Pulmonary artery endothelial cell (primary cell): ENCODE results near the gene ATP6V0B. TPM values are rescaled to one million over a fixed set of nuclear protein-coding genes. Genes with fewer than 3 reads are reported as not detected.

Source experiments
- DNase-seq: peaks from one replicate; pipeline ENCODE4 v3.0.0-alpha.2; 2011; ENCODE audit warnings: low read depth, low spot score
- total RNA-seq: library from RNA; depleted of rRNA; stranded (reverse); fragments of >200 nt; gene quantifications from 2 replicates; pipeline ENCODE4 v1.2.3, GENCODE V29; 2014

Gene ATP6V0B
- total RNA-seq, 1 donor from 2014 or later, result 96.9 TPM

DNA sequence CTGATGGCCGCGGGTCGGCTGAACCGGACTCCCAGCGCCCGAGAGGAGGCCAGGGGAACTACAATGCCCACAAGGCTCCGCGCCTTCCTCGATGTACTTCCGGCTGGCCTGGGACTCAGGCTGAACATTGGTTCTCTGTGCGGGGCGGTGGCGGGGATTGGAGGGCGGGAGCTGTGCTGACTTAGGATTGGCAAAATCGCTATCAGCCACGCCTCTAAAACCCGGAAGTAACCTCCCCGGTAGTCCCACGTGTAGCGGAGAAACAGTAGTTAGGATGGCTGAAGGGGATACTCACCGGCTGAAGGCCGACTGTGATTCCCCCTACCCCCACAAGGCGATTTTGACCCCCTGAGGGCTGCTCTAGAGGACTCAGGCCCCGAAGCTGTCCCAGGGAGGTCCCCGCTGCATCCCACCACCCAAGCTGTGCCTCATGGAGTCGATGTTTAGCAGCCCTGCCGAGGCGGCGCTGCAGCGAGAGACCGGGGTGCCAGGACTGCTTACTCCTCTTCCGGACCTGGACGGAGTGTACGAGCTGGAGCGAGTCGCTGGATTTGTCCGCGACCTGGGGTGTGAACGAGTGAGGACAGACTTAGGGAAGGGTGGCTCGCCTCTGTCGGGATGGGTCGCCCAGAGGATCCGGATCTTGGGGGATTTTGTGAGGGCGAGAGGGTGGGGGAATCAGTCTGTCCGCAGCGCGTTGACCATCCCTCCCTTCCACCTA lies 4.9 kb upstream of the ATP6V0B start, which contains the start of gene DPH2:
Gene DPH2, plus strand, starts transcription at position 265 of the 721 bp plus-strand sequence. Its CDS starts 166 bp downstream, at position 431.
- peak; percentile 92 for DNase-seq

DNA sequence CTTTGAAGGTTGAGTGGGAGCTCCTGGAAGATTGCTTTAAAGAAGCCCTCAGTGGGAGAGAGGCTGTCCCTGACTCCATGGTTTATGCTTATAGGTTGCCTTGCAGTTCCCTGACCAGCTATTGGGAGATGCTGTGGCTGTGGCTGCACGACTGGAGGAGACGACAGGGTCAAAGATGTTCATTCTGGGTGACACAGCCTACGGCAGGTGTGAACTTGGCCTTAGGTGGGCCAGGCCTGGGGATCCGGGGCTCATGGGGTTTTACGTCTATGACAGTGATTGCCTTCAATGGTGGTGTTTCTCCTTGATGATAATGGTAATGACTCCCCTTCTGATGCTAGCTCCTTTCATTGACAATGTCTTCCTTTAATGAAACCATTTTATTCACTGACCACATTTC lies 4.3 kb upstream of the ATP6V0B start:
- DNase-seq, result no peak

DNA sequence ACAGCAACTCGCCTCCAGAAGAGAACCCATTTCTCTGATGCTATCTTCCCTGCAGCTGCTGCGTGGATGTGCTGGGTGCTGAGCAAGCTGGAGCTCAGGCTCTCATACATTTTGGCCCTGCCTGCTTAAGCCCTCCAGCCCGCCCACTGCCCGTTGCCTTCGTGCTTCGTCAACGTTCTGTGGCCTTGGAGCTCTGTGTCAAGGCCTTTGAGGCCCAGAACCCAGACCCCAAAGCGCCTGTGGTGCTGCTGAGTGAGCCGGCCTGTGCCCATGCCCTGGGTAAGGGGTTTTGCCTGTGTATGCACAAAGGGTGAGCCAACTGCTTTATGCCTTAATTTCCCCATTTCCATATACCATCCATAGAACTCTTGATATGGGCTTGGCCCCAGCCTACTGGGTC lies 3.8 kb upstream of the ATP6V0B start:
- DNase-seq, result no peak

DNA sequence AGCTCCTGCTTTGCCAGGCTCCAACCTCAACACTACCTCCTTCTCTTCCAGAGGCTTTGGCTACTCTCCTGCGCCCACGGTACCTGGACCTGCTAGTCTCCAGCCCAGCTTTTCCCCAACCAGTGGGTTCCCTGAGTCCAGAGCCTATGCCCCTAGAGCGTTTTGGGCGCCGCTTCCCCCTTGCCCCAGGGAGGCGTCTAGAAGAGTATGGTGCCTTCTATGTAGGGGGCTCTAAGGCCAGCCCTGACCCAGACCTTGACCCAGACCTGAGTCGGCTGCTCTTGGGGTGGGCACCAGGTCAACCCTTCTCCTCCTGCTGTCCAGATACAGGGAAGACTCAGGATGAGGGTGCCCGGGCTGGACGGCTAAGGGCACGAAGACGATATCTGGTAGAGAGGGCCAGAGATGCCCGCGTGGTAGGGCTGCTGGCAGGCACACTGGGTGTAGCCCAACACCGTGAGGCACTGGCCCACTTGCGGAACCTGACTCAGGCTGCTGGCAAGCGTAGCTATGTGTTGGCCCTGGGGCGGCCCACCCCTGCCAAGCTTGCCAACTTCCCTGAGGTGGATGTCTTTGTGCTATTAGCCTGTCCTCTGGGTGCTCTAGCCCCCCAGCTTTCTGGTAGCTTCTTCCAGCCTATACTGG lies 3.3 kb upstream of the ATP6V0B start:
- DNase-seq, result no peak

DNA sequence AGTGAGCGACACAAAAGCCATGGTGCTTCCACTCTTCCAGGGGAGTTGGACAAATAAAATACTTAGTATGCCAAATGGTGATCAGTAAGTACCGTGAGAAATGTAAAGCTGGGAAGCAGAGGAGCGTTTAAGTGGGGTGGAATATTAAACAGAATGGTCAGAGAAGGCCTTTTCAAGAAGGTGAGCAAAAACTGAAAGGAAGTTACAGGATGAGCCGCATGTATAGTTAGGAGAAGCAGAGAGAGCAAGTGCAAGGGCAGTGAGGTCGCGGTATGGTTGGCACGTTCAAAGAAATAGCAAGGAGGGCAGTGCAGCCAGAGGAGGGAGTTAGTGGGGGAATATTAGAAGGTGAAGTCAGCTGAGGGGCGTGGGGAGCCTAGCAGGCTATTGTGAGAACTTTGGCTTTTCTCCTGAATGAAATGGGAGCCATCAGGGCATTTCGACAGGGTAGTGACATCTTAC lies 748 bp upstream of the ATP6V0B start:
- no peak for DNase-seq

DNA sequence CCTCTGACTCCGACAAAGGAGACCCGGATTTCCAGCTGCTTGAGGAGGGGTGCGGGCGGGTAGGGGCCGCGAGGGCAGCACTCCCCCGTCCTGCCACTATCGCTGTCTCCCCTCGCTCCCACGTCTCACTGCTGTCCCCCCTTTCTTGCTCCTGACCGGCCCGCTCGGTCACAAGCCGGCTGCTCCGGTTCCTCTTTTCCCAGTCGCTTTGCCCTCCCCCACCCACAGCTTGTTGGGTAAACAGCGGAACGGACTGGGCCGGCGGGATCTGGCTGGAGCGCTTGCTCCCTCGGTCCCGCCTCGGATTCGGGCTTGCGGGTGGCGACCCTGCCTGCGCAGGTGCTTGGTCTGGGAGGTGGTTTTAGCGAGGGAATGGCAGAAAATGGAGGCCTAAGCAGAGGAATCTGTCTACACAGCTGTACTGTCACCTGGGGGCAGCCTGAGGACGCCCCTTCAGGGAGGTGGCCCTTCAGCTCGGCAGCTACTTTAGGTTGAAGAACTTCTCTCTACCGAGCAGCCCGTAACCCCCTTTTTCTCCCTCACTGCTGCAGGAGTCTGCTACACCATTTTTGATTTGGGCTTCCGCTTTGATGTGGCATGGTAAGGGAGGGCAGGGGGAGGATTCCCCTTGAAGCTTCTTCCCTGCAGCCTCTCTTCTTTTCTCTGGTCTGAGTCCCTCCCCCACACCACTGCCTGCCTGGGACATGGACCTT lies 645 bp downstream of the ATP6V0B start:
- no peak for DNase-seq

DNA sequence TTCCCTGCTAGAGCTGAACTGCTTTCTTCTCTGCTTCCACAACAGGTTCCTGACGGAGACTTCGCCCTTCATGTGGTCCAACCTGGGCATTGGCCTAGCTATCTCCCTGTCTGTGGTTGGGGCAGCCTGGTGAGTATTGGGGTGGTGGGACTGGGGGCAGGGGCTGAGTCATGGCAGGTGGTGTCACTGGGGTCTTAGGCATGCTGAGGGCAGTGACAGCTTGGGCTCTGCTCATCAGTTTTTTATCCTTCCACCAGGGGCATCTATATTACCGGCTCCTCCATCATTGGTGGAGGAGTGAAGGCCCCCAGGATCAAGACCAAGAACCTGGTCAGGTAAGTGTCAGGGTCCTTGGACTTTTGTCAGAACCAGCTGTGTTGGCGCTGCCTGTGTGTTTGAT lies 1.3 kb downstream of the ATP6V0B start:
- no peak for DNase-seq

DNA sequence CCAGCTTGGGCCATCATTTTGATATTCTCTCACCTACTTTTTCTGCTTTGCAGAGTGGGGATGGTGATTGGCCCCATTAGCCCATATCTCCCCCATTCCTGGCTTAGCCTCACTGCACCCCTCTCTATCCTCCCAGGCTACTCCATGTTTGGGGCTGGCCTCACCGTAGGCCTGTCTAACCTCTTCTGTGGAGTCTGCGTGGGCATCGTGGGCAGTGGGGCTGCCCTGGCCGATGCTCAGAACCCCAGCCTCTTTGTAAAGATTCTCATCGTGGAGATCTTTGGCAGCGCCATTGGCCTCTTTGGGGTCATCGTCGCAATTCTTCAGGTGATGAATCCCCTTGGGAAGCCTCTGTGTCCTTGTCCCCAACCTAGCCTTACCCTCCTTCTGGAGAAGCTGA lies 2.1 kb downstream of the ATP6V0B start:
- DNase-seq, result no peak

DNA sequence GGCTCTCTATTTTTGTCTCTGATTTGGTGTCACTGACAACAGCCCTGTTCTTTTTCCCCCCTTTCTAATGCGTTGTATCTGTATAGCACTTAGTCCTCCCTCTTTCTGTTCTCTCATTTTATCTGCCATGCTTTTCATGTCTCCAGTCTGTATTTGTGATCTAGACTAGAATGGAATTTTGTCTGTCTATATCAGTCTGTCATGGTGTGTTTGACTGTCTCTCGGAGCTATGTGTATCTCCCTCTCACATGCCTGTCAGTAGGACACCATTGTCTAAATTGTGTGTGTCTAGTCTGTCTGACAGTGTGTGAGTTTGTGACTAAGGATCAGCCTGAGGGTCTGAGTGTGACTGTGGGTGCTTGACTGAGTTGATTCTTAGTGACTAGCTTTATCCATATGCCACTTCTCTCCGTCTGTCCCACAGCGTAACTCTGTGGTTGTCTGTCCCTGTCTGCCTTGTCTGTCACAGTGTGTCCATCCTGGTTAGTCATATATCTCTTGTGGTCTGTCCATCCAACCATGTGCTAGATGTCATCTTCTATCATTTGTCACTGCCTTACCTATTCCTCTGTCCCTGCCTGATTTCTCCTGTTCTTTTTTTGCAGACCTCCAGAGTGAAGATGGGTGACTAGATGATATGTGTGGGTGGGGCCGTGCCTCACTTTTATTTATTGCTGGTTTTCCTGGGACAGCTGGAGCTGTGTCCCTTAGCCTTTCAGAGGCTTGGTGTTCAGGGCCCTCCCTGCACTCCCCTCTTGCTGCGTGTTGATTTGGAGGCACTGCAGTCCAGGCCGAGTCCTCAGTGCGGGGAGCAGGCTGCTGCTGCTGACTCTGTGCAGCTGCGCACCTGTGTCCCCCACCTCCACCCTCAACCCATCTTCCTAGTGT lies 2.9 kb downstream of the ATP6V0B start:
- no peak for DNase-seq

DNA sequence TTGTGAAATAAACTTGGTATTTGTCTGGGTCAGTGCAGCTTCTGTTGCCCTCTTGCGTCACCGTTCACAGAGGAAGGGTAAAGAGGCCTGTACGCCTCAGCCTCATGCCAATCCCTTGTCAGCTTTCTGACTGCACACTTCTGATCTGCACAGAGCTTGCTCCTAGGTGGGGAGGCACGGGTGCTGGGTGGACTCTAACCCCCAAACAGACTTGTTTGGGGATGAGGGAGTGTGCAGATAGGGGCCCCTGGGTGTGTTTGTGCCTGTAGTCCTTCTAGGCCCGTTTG lies 3.4 kb downstream of the ATP6V0B start:
- DNase-seq, result no peak

DNA sequence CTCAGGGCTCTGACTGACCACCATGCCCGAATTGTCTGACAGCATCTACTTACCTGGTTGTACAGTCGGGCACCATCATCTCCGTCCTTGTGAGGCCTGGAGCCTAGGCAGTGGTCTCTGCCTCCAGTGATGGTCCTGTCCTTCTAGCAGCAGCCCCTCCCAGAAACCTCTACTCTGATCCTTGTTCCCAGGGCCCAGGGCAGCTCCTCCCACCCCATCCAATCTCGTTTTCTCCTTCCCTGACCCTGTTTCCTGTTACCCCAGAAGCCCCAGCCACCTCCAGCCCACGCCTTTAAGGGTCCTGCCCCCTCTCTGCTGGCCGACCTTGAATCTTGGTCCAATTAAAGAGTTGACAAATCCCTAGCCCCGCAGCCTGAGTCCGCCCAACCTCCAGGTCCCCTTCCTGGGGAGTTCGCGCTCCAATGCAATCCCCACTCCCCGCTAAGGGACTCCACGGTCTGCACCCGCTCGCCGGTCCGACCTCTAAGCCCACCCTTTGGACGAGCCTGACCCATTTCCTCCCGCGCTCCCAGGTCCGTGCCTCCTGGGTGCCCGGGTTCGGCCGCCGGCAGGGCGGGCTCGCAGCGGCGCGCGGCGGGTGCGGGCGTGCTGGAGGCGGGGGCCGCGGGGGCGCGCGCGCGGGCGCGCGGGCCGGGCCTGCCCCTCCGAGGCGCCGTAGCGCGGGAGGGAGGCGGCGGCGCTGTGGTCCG lies 3.9 kb downstream of the ATP6V0B start, which contains the start of gene B4GALT2:
Gene B4GALT2, plus strand, starts transcription at position 660 of the 710 bp plus-strand sequence. CDS start 1,951 bp downstream, outside the sequence.
- DNase-seq, result no peak

DNA sequence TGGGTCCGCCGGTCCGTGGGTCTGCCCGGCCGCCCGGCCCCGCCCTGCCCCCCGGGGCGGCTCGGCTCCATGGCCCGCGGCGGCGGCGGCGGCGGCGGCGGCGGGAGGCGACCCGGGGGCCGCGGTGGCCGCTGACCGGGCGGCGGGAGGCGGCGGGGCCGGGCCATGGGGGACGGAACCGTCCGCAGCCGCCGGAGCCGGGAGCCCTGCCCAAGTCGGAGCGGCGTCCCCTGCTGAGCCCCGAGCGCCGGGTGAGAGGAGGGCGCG lies 4.4 kb downstream of the ATP6V0B start:
- no peak for DNase-seq

DNA sequence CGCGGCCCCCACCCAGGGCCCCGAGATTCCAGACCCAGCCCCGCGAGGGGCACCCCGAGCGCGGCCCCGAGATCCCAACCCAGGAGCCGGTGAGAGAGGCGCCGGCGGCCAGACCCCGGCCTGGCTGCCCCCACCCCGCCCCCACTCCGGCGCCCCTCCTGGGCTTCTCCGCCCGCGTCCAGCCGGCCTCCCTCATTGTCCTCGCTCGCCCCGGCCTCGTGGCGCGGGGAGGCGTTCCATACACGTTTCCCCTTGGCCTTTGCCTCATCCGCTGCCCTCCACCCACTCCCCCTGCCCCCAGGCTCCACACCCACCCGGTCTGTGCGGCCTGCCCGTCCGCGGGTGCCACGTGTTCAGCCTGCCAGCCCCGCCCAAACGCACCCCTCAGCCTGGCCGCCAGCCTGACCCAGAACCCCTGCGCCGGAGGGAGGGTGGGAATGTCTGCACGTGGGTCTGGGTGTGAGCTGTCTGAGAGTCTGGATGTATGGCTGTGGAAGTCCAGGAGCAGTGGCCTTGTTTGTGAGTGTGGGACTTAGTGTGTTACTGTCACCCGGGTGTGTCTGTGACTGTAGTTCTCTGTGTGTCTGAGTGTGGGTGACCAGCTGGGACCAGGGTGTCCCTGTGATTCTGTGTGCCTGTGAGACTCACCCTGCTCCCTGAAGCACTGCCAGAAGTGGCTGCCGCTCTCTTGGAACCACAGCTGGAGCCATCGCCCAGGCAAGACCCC lies 4.9 kb downstream of the ATP6V0B start:
- no peak for DNase-seq

DNA sequence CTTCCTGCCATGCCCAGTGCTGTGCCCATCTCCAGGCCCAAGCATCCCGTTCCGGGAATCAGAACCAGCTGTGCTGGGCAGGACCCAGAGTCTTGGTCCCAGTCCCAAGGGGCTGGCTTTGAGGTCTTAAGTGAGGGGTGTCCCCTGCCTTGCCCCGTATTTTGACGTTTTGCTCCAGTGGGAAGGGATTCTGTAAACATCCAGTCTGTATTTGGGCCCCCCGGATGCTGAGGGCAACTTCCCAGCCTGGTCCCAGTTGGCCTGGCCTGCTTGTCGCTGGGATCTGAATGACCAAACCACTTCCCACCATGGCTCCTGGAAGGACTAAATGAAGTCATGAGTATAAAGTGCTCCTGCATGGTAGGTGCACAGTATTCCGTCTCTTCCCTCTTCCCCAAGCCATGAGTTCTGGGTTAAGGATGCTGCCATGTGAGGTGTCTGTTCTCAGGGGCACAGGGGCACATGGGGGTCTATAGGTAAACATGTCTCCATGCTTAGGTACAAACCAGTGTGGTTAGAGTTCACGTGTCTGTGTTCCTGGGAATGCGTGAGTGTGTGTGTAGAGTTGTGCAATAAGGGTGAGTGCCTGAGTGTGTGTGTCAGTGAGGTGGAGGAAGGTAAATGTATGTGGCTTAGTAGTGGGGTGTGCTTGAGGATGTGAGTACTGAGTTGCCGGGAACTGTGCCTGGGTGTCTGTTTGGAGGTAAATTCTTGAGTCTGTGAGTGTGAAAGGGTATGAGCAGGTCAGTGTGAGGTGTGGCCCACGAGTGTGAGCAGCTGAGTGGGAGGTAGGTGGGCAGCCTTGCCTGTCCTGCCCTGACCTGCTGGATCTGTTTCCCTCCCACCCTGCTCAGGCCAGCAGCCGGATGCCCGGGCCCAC lies 5.7 kb downstream of the ATP6V0B start:
- DNase-seq, result no peak

DNA sequence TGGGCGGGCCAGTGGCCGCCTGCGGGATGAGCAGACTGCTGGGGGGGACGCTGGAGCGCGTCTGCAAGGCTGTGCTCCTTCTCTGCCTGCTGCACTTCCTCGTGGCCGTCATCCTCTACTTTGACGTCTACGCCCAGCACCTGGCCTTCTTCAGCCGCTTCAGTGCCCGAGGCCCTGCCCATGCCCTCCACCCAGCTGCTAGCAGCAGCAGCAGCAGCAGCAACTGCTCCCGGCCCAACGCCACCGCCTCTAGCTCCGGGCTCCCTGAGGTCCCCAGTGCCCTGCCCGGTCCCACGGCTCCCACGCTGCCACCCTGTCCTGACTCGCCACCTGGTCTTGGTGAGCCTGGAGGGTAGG lies 6.4 kb downstream of the ATP6V0B start:
- DNase-seq, result no peak

DNA sequence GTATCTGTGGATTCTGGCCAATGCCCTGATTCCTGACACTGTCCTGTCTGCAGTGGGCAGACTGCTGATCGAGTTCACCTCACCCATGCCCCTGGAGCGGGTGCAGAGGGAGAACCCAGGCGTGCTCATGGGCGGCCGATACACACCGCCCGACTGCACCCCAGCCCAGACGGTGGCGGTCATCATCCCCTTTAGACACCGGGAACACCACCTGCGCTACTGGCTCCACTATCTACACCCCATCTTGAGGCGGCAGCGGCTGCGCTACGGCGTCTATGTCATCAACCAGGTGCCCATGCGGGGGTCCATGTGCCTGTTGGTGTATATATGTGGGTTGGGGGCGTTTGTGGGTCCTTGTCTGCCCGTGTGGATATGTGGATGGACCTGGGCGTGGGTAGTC lies 6.9 kb downstream of the ATP6V0B start:
- no peak for DNase-seq

DNA sequence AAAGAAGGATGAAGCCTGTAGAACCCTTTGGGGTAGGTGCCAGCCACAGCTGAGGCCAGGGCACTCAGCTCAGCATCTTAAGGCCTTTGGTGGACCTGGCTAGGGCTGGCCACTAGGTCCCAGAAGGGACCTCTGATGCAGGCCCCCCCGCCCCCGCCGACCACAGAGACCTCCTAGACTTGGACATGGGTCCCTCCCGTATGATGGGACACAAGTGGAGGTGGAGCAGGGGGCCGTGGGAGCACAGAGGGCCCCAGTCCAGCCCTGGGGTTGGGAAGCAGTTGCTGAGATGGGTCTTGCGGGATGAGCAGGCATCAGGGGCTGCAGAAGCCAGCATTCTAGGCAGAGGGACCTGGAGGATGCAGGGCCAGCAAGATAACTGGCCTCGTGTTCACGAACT lies 7.5 kb downstream of the ATP6V0B start:
- DNase-seq, result no peak

DNA sequence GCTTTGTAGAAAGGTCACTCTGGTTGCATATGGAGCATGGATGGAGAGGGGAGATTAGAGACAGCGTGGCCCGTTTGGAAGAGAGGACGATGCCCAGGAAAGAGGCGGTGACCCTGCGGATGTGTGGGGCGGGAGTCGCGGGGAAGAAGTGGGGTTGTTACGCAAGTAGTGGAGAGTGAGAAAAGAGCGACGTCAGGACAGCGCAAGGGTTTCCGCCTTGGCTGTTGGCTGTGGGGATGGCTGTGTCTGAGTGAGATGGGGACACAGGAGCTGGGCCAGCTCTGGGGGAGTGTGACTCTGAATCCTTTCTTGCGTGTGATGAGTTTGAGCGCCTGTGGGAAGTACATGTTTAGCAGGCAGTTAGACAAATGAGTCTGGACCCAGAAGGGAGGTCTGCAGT lies 8.0 kb downstream of the ATP6V0B start:
- DNase-seq, result no peak

DNA sequence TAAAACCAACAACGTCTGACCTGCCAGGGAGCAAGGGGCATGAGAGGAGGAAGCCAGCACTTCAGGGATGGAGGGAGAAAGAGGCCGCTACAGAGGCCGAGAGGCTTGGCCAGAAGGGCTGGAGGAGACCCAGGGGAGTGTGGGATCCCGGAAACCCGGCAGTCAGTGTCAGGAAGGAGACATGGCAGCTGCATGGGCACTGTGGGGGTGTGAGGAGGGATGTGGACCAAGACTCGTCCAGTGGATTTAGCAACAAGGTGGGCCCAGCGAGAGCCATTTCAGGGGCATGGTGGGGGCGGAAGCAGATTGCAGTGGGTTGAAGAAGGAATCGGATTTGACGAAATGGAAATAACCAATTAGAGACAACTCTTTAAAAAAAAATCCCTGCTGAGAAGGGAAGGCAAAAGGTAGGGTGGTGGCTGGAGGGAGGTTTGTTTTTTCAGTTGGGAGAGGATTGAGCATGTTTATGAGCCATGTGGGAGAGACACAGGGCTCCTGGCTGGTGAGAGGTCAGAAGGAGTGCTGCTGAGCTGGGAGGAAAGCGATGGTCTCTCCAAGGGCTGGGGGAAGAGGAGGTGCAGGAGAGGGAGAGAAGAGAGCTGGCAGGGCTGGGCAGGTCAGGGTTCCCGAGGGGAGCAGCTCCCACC lies 8.6 kb downstream of the ATP6V0B start:
- no peak for DNase-seq
